Aorta (tissue), 5 donors: ENCODE measurements around the gene ATF2. TPM values are rescaled to one million over a fixed set of nuclear protein-coding genes. Genes with fewer than 3 reads are reported as not detected.

Experiments
- ATAC-seq: fragments of 200-7000 bp; cut with Tn5 transposase; one replicate; pipeline ENCODE4 v1.9.1; 2022; ENCODE audit warnings: moderate library complexity; ENCODE audit not compliant: low FRiP score
- DNase-seq, 2 donors: peaks; one replicate each; pipeline ENCODE4 v3.0.0-alpha.2; 2020
- H3K27ac ChIP-seq, 2 donors: one replicate each; pipeline ENCODE4 v1.5.1; 2013; ENCODE audit warnings: low read length in 2 of 2, mild to moderate bottlenecking in 2 of 2, moderate library complexity in 2 of 2, control low read depth in 1 of 2, inconsistent platforms in 1 of 2, low read depth in 1 of 2
- H3K27me3 ChIP-seq, 2 donors: one replicate each; pipeline ENCODE4 v1.6.1; 2013; ENCODE audit warnings: control low read depth in 1 of 2, low read length in 1 of 2, mild to moderate bottlenecking in 1 of 2, moderate library complexity in 1 of 2; ENCODE audit not compliant: insufficient read depth in 2 of 2, control insufficient read depth in 1 of 2
- H3K36me3 ChIP-seq, 2 donors: one replicate each; pipeline ENCODE4 v1.6.1; 2013; ENCODE audit warnings: control low read depth in 1 of 2, low read length in 1 of 2, mild to moderate bottlenecking in 1 of 2; ENCODE audit not compliant: insufficient read depth in 2 of 2, control insufficient read depth in 1 of 2
- H3K4me1 ChIP-seq, 2 donors: one replicate each; pipeline ENCODE4 v1.6.1; 2013; ENCODE audit warnings: low read length in 2 of 2, control low read depth in 1 of 2, mild to moderate bottlenecking in 1 of 2, moderate library complexity in 1 of 2; ENCODE audit not compliant: insufficient read depth in 2 of 2, control insufficient read depth in 1 of 2
- H3K4me3 ChIP-seq, 2 donors: one replicate each; pipeline ENCODE4 v1.5.1; 2013; ENCODE audit warnings: low read length in 2 of 2, control low read depth in 1 of 2, mild to moderate bottlenecking in 1 of 2
- H3K9me3 ChIP-seq: one replicate; pipeline ENCODE4 v1.6.1; 2013; ENCODE audit warnings: mild to moderate bottlenecking, low read length; ENCODE audit not compliant: control insufficient read depth
- WGBS, 2 donors: extraction: QIAGEN DNeasy Blood & Tissue Kit; methylation state at CpG; one replicate each; pipeline ENCODE4 v1.1.7; 2013; 5-methylcytosine and 5-hydroxymethylcytosine counted together
- intact Hi-C, 2 donors: fragments of 100-400 bp; cut with DNase I; formaldehyde crosslinking; loops; one replicate each; pipeline versions ENCODE4 v1.14.2 to v1.15.0; 2022
- polyA plus RNA-seq, 2 donors: library from polyadenylated mRNA; stranded (reverse); fragments of 200-250 nt; gene quantifications; one replicate each; pipeline ENCODE4 v1.2.3, GENCODE V29; 2013
- total RNA-seq, 2 donors: library from RNA; stranded (reverse); fragmentation: NEBNext Ultra II Directional; extraction: Animal tissue kit (Norgen Biotek cat#: 25700); gene quantifications; one replicate each; pipeline ENCODE4 v1.2.1, GENCODE V29; 2021
- donor health status: healthy with polysubstance abuse.
- donor health status: Bipolar disorder and iron deficiency.
- donor health status: DM: no; HTN: no; CAD: no.
- donor health status: DM: no; HTN: no; CAD: no.
- donor health status: DM: yes; HTN: yes; CAD: no.

ATF2 gene
- total and polyA plus RNA-seq, 4 donors, result 17.3 to 72.0 (median 40.9) TPM

DNA sequence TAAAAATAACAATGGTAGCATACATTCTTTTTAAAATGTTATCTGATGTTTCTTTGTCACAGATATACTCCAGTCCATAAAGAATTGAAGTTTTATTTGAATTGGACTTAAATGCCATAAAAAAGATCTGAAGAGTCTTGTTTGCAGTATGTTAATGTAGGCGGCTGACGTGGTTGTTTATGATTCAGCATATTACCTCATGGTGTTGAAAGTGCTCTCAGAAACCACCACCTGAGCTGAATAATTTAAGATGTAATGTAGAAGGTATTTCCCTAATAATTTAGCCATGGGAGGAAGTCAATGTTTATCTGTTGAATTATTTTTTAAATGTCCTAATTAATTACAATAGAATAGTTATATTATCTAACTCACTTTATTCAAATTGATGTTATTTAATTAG lies 104.3 kb downstream of the ATF2 start:
- Histone ChIP-seq H3K27ac (no peak overlapping the region), H3K9me3 (no peaks in the 10 kb centered on the region), H3K36me3 (peaks cover 0 to 3% of the 10 kb centered on the region in 2 donors), H3K4me1 (no peaks in the 10 kb centered on the region), H3K27me3 (no peaks in the 10 kb centered on the region), H3K4me3 (no peak overlapping the region)
- ATAC-seq, result no peak
- WGBS, 2 donors, result 90 to 95% methylated on average over 2 of the region's 2 CpGs
- intact Hi-C loops, result no loop called here
- no peak for DNase-seq

DNA sequence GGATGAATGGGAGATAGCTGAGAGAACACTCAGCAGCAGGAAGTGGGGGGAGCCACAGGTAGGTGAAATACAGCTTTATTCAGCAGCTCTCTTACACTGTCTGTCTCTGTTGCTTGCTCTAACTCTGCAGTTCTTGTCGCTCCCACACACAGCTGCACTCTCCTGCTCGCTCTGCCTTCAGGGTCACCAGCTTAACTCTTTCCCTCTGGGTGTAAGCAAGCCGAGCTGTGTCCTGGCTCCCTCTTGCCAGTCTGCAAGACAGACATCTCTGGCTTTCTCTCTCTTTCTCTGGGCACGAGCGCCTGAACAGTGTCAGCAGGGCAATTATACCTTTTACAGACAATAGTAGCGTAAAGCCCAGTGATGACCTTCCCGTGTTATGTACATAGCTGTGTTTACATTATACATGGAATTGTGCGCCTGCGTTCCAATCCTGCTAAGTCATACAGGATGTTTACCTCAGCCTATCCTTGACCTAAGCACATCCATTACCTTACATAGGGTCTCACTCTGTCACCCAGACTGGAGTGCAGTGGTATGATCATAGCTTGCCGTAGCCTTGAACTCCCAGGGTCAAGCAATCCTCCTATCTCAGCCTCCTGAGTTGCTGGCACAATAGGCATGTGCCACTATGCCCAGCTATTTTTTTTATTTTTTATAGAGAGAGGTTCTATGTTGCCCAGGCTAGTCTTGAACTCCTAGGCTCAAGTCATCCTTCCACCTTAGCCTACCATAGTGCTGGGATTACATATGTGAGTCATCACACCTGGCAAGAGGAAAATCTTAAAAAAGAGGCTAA lies 105.0 kb downstream of the ATF2 start:
- ATAC-seq (no peak), DNase-seq (no peak)
- H3K27ac ChIP-seq, result no peak overlapping the region
- intact Hi-C loops, result no loop called here
- no peaks in the 10 kb centered on the region for H3K9me3 ChIP-seq
- H3K36me3 ChIP-seq, result peaks cover 0 to 3% of the 10 kb centered on the region in 2 donors
- no peaks in the 10 kb centered on the region for H3K4me1 ChIP-seq
- H3K4me3 ChIP-seq, result no peak overlapping the region
- H3K27me3 ChIP-seq, result no peaks in the 10 kb centered on the region
- WGBS, 2 donors, result 93% methylated on average over 10 of the region's 10 CpGs

DNA sequence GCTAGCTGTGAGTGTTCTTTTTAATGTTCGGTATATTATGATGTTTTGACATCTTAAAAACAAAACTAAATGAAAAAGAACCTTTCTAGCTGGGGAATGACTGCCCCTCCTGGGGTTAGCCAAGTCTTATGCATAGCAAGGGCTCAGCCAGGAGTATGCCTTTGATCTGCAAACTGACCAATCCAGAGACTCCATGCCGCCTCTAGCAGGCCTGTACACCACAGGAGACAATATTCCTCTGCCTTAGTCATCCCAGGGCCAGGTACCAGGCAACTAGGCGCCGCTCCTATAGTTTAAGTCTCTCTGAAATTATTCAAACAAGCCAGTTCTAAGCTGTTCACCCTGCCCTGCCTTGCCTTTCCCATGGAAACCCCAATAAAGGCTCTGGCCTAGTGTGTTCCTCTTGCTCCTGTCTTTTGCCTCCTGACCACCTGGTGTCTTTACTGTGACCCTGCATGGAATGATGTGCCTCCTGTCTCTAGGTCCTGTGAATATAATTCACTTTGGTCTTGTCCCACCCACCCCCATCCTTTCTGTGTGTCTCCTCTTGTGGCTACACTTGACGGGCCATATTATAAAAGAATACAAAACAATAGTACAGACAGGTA lies 110.8 kb downstream of the ATF2 start:
- WGBS, 2 donors, result 83 to 85% methylated on average over 5 of the region's 5 CpGs
- H3K4me3 ChIP-seq, result no peak overlapping the region
- DNase-seq, result no peak
- H3K36me3 ChIP-seq, result peaks cover 0 to 3% of the 10 kb centered on the region in 2 donors
- H3K27ac ChIP-seq, result no peak overlapping the region
- no peak for ATAC-seq
- no peaks in the 10 kb centered on the region for H3K4me1 ChIP-seq
- intact Hi-C loops, result no loop called here
- H3K9me3 ChIP-seq, result no peaks in the 10 kb centered on the region
- no peaks in the 10 kb centered on the region for H3K27me3 ChIP-seq

DNA sequence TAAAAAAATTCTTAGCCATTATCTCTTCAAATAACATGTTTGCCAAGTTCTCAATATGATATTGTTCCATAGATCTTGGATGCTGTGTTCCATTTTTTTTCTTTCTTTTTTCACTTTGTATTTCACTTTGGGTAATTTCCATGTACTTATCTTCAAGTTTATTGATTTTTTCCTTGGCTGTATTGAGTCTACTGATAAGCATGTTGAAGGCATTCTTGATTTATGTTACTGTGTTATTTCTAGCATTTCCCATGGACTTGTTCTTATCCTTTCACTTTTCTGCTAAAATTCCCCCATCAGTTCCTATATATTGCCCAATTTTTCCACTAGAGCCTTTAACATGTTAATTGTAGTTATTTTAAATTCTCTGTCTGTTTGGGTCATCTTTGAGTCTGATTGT lies 112.0 kb downstream of the ATF2 start:
- Histone ChIP-seq H3K27ac (no peak overlapping the region), H3K36me3 (no peaks in the 10 kb centered on the region), H3K4me3 (no peak overlapping the region), H3K4me1 (no peaks in the 10 kb centered on the region), H3K27me3 (no peaks in the 10 kb centered on the region), H3K9me3 (no peaks in the 10 kb centered on the region)
- intact Hi-C loops, result no loop called here
- DNase-seq (no peak), ATAC-seq (no peak)

DNA sequence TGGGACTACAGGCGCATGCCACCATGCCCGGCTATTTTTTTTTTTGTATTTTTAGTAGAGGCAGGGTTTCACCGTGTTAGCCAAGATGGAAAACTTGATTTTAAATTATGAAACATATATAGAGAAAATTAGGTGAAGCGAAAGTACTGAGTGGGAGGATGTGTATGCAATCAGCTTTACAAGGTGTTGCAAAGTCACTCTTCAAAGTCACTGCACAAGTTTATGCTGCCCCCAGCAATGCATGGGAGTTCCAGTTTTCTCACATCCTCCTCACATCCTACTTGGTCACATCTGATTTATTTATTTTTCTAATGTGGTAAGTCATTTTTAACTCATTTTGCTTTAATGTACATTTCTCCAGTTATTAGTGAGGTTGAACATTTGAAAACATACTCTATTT lies 113.7 kb downstream of the ATF2 start:
- H3K27me3 ChIP-seq, result no peaks in the 10 kb centered on the region
- intact Hi-C loops, result no loop called here
- H3K4me1 ChIP-seq, result no peaks in the 10 kb centered on the region
- WGBS, 2 donors, result 88 to 89% methylated on average over 4 of the region's 4 CpGs
- no peaks in the 10 kb centered on the region for H3K9me3 ChIP-seq
- H3K4me3 ChIP-seq, result no peak overlapping the region
- no peak for DNase-seq
- ATAC-seq, result no peak
- no peak overlapping the region for H3K27ac ChIP-seq
- no peaks in the 10 kb centered on the region for H3K36me3 ChIP-seq

DNA sequence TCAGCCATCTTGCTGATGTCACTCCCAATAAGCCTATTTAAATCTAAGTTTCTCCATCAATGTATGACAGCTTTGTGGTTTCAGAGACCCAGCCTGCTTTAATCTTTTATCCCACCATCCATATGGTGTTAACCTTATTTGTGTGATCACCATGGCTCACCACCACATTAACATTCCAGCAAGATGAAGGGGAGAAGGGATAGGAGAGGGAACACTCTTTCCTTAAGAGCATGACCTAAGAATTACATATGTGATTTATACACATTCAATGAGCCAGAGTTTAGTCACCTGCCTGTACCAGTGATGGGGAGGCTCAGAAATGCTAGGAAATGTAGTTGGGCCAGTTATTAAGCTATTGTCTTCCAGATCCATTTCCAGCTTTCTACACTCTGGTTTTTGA lies 118.3 kb downstream of the ATF2 start:
- Histone ChIP-seq H3K4me1 (no peaks in the 10 kb centered on the region), H3K27me3 (no peaks in the 10 kb centered on the region), H3K36me3 (no peaks in the 10 kb centered on the region), H3K27ac (no peak overlapping the region), H3K4me3 (no peak overlapping the region), H3K9me3 (peaks cover 1% of the 10 kb centered on the region)
- intact Hi-C loops, result no loop called here
- no peak for DNase-seq
- no peak for ATAC-seq

DNA sequence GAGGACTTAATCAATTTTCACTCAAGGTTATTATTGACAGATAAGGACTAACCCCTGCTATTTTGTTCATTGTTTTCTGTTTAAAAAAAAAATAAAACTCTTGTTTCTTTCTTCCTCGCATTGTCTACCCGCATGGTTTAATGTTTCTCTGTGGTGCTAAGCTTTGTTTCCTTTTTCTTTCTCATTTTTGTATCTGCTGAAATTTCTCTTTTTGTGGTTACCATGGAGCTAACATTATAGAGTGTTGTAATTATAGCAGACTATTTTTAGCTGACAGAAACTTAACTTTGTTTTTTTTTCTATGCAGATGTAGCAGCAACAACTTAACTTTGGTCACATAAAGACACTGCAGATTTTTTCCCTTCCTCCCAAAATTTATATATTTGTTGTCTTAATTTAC lies 119.7 kb downstream of the ATF2 start:
- Histone ChIP-seq H3K27me3 (no peaks in the 10 kb centered on the region), H3K27ac (no peak overlapping the region), H3K9me3 (peaks cover 1% of the 10 kb centered on the region), H3K4me1 (no peaks in the 10 kb centered on the region), H3K36me3 (no peaks in the 10 kb centered on the region), H3K4me3 (no peak overlapping the region)
- no peak for DNase-seq
- 72 to 91% methylated on average over 2 of the region's 2 CpGs for WGBS, 2 donors
- intact Hi-C loops, result no loop called here
- ATAC-seq, result no peak

DNA sequence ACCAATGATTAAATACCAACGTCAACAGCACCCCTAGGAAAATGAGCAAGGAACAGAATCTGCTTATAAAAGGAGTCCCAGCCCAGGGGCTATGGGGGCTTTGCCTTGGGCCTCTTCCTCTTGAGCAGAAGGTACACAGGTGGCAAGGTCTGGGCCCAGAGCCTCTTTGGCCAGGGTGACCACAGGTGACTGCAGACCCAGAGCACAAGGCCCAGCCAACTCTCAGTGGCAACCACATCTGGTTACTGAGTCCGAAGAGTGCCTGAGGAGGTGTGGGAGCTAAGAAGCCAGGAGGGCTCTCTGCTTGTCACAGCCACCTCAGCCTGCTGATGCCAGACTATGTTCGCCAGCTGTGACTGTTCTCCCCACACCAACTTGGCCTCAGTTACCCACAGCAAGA lies 128.5 kb downstream of the ATF2 start:
- intact Hi-C loops, result loop anchor here in 1 of 2 donors (10.0 kb wide), 1 partner anchor 125 kb away; the partner anchor contains the start of gene ATF2
- WGBS, 2 donors, result 96 to 97% methylated on average over 3 of the region's 3 CpGs
- DNase-seq (no peak), ATAC-seq (no peak)
- Histone ChIP-seq H3K9me3 (no peaks in the 10 kb centered on the region), H3K27ac (no peak overlapping the region), H3K27me3 (no peaks in the 10 kb centered on the region), H3K36me3 (no peaks in the 10 kb centered on the region), H3K4me1 (no peaks in the 10 kb centered on the region), H3K4me3 (no peak overlapping the region)

DNA sequence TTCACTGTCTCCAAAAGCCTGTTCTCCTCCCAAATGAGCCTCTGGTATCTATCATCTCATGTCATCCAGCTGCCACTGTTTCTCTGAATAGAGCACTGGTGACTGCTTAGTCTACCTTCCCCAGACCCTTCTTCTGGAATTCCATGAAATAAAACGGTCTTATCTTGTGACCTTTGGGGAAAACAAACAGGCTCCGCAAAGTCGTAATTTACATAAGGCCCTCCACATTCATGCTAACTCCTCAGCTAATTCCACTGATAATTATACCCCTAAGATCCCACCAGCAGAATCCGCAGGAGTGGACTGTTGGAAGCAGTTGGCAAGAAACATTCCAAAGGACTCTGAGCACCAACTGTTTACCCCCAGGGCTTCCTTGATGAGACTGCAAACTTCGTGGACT lies 129.0 kb downstream of the ATF2 start:
- ATAC-seq, result no peak
- intact Hi-C loops, result loop anchor here in 1 of 2 donors (10.0 kb wide), 1 partner anchor 126 kb away; the partner anchor contains the start of gene ATF2
- H3K27me3 ChIP-seq, result no peaks in the 10 kb centered on the region
- no peak overlapping the region for H3K4me3 ChIP-seq
- no peak for DNase-seq
- no peaks in the 10 kb centered on the region for H3K9me3 ChIP-seq
- WGBS, 2 donors, result 85 to 86% methylated on average over 5 of the region's 5 CpGs
- H3K27ac ChIP-seq, result no peak overlapping the region
- H3K36me3 ChIP-seq, result no peaks in the 10 kb centered on the region
- no peaks in the 10 kb centered on the region for H3K4me1 ChIP-seq
